Common myeloid progenitor, CD34-positive (primary cell): ENCODE results near the gene PHACTR1.
A peak's percentile ranks its signal among the peaks of the same experiment; 100 is the strongest.

Source experiments
- CTCF ChIA-PET: fragments of 350-600 bp; sonication (Branson Sonifier 250); formaldehyde crosslinking; loops from one replicate; lab custom pipeline; 2021; ENCODE audit warnings: antibody characterized with exemption; lab: Charles Lee
- POLR2A ChIA-PET: fragments of 350-600 bp; sonication (Branson Sonifier 250); formaldehyde crosslinking; loops from one replicate; lab custom pipeline; 2021; ENCODE audit warnings: antibody characterized with exemption; lab: Charles Lee
- DNase-seq, 3 donors: peaks; one replicate each; pipeline versions ENCODE4 v3.0.0 to v3.0.0-alpha.2; 2013
- H3K27ac ChIP-seq, 2 experiments: 1 replicate in 1 of 2; 2 replicates in 1 of 2; pipeline ENCODE4 v1.7.0; 2013; ENCODE audit warnings: inconsistent platforms in 2 of 2, low read length in 2 of 2, mild to moderate bottlenecking in 2 of 2, low read depth in 1 of 2, moderate library complexity in 1 of 2; ENCODE audit not compliant: severe bottlenecking in 2 of 2, insufficient read depth in 1 of 2, poor library complexity in 1 of 2
- H3K27me3 ChIP-seq, 5 experiments: replicated peaks in 2 of 5; 1 replicate in 3 of 5; 2 replicates in 2 of 5; pipeline versions ENCODE4 v1.6.1 to v1.7.0; 2013; ENCODE audit warnings: low read length in 4 of 5, mild to moderate bottlenecking in 2 of 5, moderate library complexity in 2 of 5, inconsistent platforms in 1 of 5; ENCODE audit not compliant: insufficient read depth in 5 of 5, control insufficient read depth in 4 of 5
- H3K36me3 ChIP-seq, 4 experiments: 1 replicate in 2 of 4; 2 replicates in 2 of 4; pipeline versions ENCODE4 v1.6.1 to v1.7.0; 2013; ENCODE audit warnings: low read length in 3 of 4, control low read depth in 1 of 4, mild to moderate bottlenecking in 1 of 4; ENCODE audit not compliant: control insufficient read depth in 4 of 4, insufficient read depth in 4 of 4
- H3K4me1 ChIP-seq, 4 experiments: 1 replicate in 3 of 4; 2 replicates in 1 of 4; pipeline versions ENCODE4 v1.6.1 to v1.7.1; 2013; ENCODE audit warnings: low read length in 3 of 4, mild to moderate bottlenecking in 3 of 4, control low read depth in 1 of 4, inconsistent platforms in 1 of 4, moderate library complexity in 1 of 4; ENCODE audit not compliant: control insufficient read depth in 4 of 4, insufficient read depth in 4 of 4; ENCODE audit errors: control extremely low read depth in 1 of 4
- H3K4me3 ChIP-seq, 7 experiments: 1 replicate in 4 of 7; 2 replicates in 3 of 7; pipeline versions ENCODE4 v1.5.1 to v1.7.0; 2013; ENCODE audit warnings: mild to moderate bottlenecking in 7 of 7, low read length in 6 of 7, moderate library complexity in 6 of 7, inconsistent platforms in 2 of 7, low read depth in 2 of 7, control low read depth in 1 of 7; ENCODE audit not compliant: insufficient read depth in 4 of 7, control insufficient read depth in 1 of 7; ENCODE audit errors: extremely low read depth in 1 of 7
- H3K9me3 ChIP-seq, 5 experiments: 1 replicate in 4 of 5; 2 replicates in 1 of 5; pipeline versions ENCODE4 v1.6.1 to v1.7.1; 2013; ENCODE audit warnings: low read length in 4 of 5, mild to moderate bottlenecking in 2 of 5, inconsistent platforms in 1 of 5, low read depth in 1 of 5, moderate library complexity in 1 of 5; ENCODE audit not compliant: control insufficient read depth in 4 of 5, insufficient read depth in 2 of 5; ENCODE audit errors: control extremely low read depth in 1 of 5
- WGBS: methylation state at CpG from one replicate; pipeline ENCODE4 v1.1.5; 2013; ENCODE audit not compliant: insufficient coverage; 5-methylcytosine and 5-hydroxymethylcytosine counted together

Gene PHACTR1

DNA sequence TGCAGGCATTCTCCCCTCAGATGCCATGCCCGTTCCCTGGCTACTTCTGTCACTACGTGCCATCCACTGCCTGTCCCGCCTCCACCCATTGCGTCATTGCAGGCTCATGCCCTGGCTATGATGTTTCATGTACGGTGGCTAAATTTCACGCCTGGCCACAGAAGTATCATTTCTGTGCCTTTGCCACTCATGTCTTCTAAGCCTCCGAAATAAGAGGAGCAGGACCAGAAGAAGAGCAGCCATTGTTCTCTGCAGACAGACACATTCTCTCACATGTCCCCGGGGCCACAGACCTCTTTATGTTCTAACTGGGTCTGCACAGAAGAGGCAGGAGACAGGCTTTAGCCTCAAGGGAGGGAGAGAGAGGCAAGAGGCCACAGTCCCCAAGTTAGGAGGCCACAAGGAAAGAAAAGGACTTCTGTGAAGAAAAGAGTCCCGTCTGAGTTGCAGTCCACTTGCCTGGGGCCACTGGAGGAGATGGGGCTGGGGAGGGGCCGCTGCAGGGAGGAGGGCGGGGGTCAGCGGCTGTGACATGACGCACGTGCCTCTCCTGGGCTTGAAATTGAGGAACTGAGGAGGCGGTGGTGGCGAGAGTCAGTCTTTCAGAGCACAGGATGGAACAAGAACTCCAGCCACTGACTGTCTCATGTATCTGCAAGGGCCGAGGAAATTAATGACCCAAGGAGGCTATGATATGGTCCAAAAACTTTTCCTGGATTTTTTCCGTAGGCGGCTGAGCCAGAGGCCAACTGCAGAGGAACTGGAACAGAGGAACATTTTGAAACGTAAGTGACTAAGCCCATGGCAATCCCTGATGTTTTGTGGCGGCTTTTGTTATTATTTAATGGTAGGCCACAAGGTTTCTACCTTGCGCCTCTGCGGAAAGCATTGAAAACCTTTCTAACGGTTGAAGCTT is 555.8 kb downstream of the PHACTR1 start:
- Histone ChIP-seq H3K36me3 (peaks cover 0 to 18% (median 4%) of the 10 kb centered on the region in 4 experiments), H3K9me3 (no peaks in the 10 kb centered on the region), H3K27ac (peak overlapping the region; percentile 92 to 95), H3K27me3 (no peaks in the 10 kb centered on the region), H3K4me1 (peaks cover 16 to 66% (median 56%) of the 10 kb centered on the region in 4 experiments), H3K4me3 (peak overlapping the region in 6 of 7 experiments; percentile 71 to 94 (median 86))
- 28% methylated on average over 22 of the region's 24 CpGs for WGBS
- CTCF ChIA-PET = interaction anchor here (0.6 to 1.1 kb wide), 5 partner anchors 12 to 77 kb away, joined by 3 to 4 read pairs (median 4); no protein-coding TSS in a partner anchor
- peak; percentile 71 to 85 (median 78) for DNase-seq
- POLR2A ChIA-PET = interaction anchor here (0.8 kb wide), 1 partner anchor 10 kb away, joined by 3 read pairs; no protein-coding TSS in a partner anchor

DNA sequence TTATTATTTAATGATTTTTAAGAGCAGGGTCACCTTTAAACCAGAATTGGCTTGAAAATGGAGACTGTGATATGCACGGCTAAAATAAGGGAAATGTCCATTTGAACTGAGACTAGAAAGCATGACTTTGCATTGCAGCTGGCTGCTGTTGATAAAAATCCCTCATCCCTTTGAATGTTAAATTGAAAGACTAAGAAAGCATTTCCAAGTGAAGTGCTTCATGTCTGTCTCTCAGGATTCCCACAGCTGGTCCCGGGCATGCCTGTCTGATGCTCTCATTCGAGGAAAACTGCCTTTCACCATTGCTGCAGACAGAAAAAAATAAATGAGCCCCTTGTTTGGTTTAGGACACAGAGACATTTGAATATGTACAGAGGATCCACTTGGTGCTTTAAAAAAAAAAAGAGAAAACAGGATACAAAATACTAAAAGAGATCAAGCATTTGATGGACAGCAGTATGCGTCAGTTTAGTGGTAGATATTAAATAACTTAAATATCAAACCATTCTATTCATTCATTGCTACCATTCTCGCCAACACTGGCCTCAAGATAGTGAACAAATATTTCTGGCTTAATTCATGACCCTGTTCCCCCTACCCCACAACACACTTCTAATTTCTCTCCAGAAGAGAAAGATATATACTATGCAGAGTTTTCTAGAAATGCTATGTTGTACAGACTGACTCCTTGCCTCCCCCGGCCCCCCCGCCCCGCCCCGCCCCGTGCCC is 556.8 kb downstream of the PHACTR1 start:
- WGBS = 3% methylated on average over 6 of the region's 10 CpGs
- ChIA-PET CTCF (interaction anchor here (0.6 to 2.4 kb wide), 10 partner anchors 12 to 81 kb away, joined by 3 to 12 read pairs (median 4); partner anchors contain the start of gene TBC1D7), POLR2A (interaction anchor here (0.8 kb wide), 1 partner anchor 9 kb away, joined by 3 read pairs; no protein-coding TSS in a partner anchor)
- H3K9me3 ChIP-seq = no peaks in the 10 kb centered on the region
- H3K27ac ChIP-seq = peak overlapping the region; percentile 92 to 95
- peak in 2 of 3 donors; percentile 53 to 66 for DNase-seq
- peak overlapping the region in 6 of 7 experiments; percentile 71 to 94 (median 86) for H3K4me3 ChIP-seq
- H3K36me3 ChIP-seq = peaks cover 0 to 28% (median 11%) of the 10 kb centered on the region in 4 experiments
- peaks cover 16 to 76% (median 61%) of the 10 kb centered on the region in 4 experiments for H3K4me1 ChIP-seq
- H3K27me3 ChIP-seq = no peaks in the 10 kb centered on the region

DNA sequence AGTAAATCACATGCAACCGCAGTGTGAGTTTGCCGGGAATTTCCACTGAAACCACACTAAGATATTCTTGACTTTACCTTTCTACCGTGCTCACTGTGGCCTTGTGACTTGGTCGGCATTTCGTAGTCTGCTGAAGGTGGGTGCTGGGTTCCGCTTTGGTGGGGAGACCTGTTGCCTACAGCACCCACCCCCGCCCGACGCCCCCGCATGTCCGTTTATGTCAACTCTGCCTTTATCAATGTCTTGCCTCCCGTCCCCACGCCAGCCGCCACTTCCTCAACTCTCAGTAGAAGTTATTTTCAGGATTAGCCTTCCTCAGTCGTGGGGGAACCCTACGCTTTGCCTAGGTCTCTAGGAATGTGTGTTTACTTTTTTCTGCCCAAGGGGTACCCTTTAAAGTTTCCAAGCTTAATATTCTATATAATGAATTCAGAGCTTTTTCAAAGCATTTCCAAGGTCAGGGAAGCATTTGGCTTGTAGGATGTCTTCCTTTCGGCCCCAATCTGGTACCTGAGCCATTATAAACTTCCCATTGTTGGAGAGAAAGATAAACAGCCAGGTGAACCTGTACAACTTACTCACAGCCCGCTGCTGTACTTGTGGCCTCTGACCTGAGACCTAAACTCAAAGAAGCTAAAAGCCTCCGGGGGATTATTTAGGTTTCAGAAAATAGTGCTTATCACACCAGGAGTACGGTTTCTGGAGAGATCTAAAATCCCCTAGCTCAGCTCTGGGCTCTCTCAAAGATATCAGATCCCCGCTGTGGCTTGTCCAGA is 557.6 kb downstream of the PHACTR1 start:
- H3K9me3 ChIP-seq = no peaks in the 10 kb centered on the region
- ChIA-PET POLR2A (interaction anchor here (0.6 to 1.2 kb wide), 3 partner anchors 29 to 364 kb away, joined by 3 to 6 read pairs (median 3); no protein-coding TSS in a partner anchor), CTCF (interaction anchor here (1.0 to 2.4 kb wide), 7 partner anchors 11 to 363 kb away, joined by 3 to 12 read pairs (median 5); partner anchors contain the start of gene TBC1D7)
- WGBS = 3% methylated on average over 15 of the region's 21 CpGs
- H3K27ac ChIP-seq = peak overlapping the region; percentile 92 to 95
- H3K27me3 ChIP-seq = no peaks in the 10 kb centered on the region
- H3K4me1 ChIP-seq = peaks cover 16 to 75% (median 57%) of the 10 kb centered on the region in 4 experiments
- peaks cover 0 to 33% (median 14%) of the 10 kb centered on the region in 4 experiments for H3K36me3 ChIP-seq
- peak overlapping the region in 6 of 7 experiments; percentile 71 to 94 (median 80) for H3K4me3 ChIP-seq
- peak; percentile 85 to 96 (median 94) for DNase-seq

DNA sequence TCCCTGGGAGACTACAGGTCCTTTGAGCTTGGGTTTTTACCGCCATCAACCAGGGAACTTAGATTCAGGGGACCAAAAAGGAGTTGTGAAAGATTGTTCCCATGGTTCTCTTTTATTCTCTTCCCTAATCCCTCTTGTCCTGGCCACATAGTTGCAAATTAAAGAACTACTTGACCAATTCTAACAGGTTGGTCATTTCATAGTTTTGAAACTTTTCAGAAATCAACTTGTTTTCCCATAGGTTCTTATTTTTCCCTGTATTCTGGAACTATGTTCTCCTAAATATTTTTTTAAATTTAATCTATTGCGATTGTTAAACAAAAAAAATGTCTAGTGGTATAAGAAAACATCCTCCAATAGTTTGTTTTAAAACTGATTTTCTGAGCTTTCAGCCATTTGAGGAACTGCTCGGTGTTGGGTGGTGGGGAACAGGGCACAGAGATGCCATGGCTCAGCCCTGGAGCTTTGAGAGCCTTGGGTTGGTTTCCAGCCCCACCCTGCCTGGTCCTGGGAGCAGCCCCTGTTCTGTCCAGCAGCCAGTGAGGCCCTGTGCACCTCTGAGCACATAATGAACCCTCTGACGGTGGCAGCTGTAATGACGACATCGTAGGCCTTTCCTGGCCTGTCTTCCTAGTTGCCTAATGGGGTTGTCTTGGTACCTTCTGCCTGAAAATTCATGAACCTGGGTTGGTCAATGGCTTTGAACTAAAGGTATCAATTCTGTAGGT is 558.3 kb downstream of the PHACTR1 start:
- WGBS = 48% methylated on average over 4 of the region's 6 CpGs
- DNase-seq = peak in 2 of 3 donors; percentile 31 to 46
- ChIA-PET POLR2A (interaction anchor here (0.6 to 1.5 kb wide), 5 partner anchors 28 to 365 kb away, joined by 3 to 6 read pairs (median 3); no protein-coding TSS in a partner anchor), CTCF (interaction anchor here (1.0 to 2.4 kb wide), 7 partner anchors 11 to 363 kb away, joined by 3 to 12 read pairs (median 5); partner anchors contain the start of gene TBC1D7)
- peak overlapping the region in 6 of 7 experiments; percentile 71 to 94 (median 80) for H3K4me3 ChIP-seq
- peaks cover 16 to 71% (median 53%) of the 10 kb centered on the region in 4 experiments for H3K4me1 ChIP-seq
- H3K36me3 ChIP-seq = peaks cover 4 to 41% (median 19%) of the 10 kb centered on the region in 4 experiments
- H3K9me3 ChIP-seq = no peaks in the 10 kb centered on the region
- H3K27me3 ChIP-seq = no peaks in the 10 kb centered on the region
- peak overlapping the region; percentile 92 to 95 for H3K27ac ChIP-seq

DNA sequence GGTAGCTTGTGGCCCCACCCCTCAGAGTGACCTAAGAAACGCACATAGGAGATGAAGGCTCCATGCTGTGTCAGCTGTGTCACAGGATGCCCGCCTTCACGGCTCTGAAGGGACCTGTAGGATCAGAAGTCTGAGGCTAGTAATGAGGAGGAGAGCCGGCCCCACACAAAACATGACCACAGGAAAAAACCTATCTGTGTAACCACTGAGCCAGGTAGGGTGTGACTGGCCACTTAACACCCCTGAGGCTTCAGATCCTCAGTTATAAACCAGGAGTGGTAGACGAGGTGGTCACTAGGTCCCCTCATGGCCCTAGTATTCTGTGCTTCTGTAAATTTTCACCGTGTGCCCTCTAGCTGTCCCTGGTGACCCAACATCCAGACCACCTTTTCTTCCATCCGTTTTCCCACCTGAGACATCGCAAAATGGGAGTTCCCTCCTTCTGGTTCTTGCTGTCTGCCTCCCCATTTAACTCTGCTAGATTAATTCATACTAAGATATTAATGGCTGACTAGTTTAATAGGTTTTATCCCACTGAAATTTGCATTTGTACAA is 558.9 kb downstream of the PHACTR1 start:
- Histone ChIP-seq H3K9me3 (no peaks in the 10 kb centered on the region), H3K27me3 (no peaks in the 10 kb centered on the region), H3K27ac (peak overlapping the region; percentile 92 to 95), H3K4me3 (peak overlapping the region in 5 of 7 experiments; percentile 71 to 94 (median 82)), H3K4me1 (peaks cover 16 to 72% (median 50%) of the 10 kb centered on the region in 4 experiments), H3K36me3 (peaks cover 4 to 47% (median 22%) of the 10 kb centered on the region in 4 experiments)
- ChIA-PET POLR2A (interaction anchor here (0.8 to 1.5 kb wide), 2 partner anchors 74 to 80 kb away, joined by 3 to 6 read pairs; no protein-coding TSS in a partner anchor), CTCF (interaction anchor here (1.3 to 2.4 kb wide), 6 partner anchors 19 to 364 kb away, joined by 3 to 12 read pairs (median 7); partner anchors contain the start of gene TBC1D7)
- 62% methylated on average over 5 of the region's 8 CpGs for WGBS
- DNase-seq = no peak
